ENCODE results near the gene HAAO.
"Not testable (repeated sequence)": the region's sequence is repeated elsewhere in the genome, so short reads cannot be mapped to it uniquely, and the experiment has no call there.

Gene HAAO

GRCh38 chr2:42743659-42743990 is 48.8 kb downstream of the HAAO start:
- no peak for DNase-seq

GRCh38 chr2:42742740-42743658 is 49.4 kb downstream of the HAAO start:
- DNase-seq: no peak

GRCh38 chr2:42741140-42741539 is 51.2 kb downstream of the HAAO start:
- DNase-seq: no peak

- no peak for DNase-seq
These were observed 55.6 kb downstream of the HAAO start for GRCh38 chr2:42736598-42737322.

- DNase-seq: no peak
These were observed 58.5 kb downstream of the HAAO start for GRCh38 chr2:42733852-42734251.

- DNase-seq: not testable (repeated sequence)
These were observed 61.1 kb downstream of the HAAO start for GRCh38 chr2:42731316-42731715.

- no peak for DNase-seq
These were observed 65.7 kb downstream of the HAAO start for GRCh38 chr2:42726680-42727079.

- no peak for DNase-seq
These were observed 66.7 kb downstream of the HAAO start for GRCh38 chr2:42725657-42726056.

GRCh38 chr2:42724886-42725285 is 67.5 kb downstream of the HAAO start:
- no peak for DNase-seq

- DNase-seq: no peak
These were observed 68.9 kb downstream of the HAAO start for GRCh38 chr2:42723465-42723864.

GRCh38 chr2:42722320-42723190 is 69.8 kb downstream of the HAAO start:
- DNase-seq: no peak

GRCh38 chr2:42721898-42722297 is 70.5 kb downstream of the HAAO start:
- no peak for DNase-seq
